GM19328 (cell line): ENCODE results near the gene FAH.

Experiments used
- ATAC-seq: cut with Tn5 transposase; IDR thresholded peaks from one replicate; pipeline ENCODE4 v1.9.1; 2021; ENCODE audit warnings: mild to moderate bottlenecking, moderate library complexity; ENCODE audit not compliant: unreplicated experiment

FAH gene

GRCh38 chr15:80231371-80231770 lies 78.6 kb downstream of the FAH start:
- ATAC-seq: no peak

GRCh38 chr15:80233581-80233980 lies 80.8 kb downstream of the FAH start:
- no peak for ATAC-seq

GRCh38 chr15:80234883-80235282 lies 82.1 kb downstream of the FAH start:
- ATAC-seq: no peak
